Medulla oblongata (tissue), 1 donor: ENCODE measurements around the gene RBM20.
"Not testable (repeated sequence)": the region's sequence is repeated elsewhere in the genome, so short reads cannot be mapped to it uniquely, and the experiment has no call there.

Experiments
- DNase-seq: peaks from one replicate; pipeline ENCODE4 v3.0.0-alpha.2; 2015; ENCODE audit errors: extremely low spot score

RBM20 gene

DNA sequence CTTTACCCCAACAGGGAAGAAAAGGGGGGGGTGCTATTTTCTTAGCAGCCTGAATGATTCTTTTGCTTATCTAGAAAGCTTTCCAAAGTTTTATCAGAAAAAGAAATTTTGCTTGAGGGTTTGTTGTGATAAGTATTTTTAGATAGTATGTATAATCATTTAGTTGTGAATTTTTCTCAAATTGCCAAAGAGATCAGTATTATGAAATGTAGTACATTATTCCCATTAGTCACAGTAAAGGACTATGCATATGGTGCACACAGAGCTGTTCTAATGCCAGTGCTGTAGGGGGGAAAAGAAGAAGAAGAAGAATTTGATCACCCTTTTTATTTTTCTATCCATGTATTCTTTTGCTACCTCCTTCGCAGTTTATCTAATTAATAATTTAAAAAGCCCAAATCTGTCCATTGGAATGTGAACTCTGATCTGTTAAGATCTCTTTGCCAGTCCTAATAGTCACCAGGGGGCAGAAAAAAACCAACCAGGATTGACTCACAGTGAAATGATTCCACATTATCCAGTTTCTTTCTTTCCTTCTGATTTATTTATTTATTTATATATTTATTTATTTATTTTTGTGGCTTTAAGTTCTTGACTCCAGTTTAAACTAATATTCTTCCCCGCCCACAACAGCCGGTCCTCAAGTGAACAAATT is 4.7 kb downstream of the RBM20 start:
- DNase-seq, result no peak

DNA sequence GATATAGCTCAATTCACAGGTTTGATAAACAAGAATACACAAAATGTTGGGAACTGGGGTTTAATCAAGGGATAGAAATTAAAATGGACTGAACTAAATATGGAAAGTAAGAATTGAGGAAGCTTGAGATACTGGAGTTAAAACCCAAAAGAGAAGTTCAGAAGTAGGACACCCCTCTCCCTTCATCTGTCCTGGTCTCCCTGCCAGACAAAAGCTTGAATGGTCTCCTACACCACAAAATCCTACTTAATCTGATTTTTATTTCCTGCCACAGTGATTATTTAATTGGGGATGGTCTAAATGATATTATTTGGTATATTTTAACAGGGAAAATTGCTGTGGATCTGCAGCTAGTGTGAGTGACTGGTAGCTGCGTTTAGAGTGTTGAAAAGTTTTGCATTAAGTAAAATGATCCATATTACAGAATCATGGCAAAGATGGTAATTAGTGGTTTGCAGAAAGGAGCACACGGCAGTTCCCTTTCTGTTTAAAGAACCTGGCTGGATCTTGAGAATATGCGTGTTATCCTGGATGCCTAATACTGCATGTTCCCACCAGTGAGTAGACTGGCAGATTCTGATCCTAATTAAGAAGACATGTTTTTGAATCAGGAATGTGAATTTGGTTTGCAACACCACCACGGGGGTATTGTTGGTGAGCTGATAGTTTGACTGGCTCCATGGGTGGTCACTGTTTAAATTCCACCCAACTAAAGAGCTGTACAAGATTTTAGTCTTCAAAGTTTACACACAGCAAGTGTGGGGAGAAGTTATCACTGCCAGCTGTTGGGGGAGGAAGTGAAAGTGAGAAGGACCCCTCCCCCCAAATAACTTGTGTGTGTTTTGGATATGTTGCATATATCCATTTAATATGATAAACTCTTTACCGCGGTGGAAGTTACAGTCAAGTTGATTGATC is 5.5 kb downstream of the RBM20 start:
- no peak for DNase-seq

DNA sequence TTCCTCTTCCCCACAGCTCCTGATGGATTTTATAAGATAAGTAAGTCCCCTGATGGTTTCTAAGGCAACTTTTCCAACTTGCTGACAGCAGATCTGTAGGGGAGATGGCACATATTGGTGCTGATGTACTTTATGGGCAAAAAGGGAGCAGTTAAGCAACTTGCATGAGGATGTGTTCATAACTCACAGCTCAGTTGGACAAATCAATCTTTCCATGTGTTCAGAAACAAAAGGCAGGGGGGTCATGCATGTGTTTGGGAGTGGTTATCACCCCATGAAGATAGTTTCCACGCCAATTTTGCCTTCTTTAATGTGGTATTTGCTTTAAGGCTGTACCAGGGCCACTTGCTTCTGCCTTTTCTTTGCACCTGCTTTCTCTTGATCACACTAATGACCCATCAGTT is 6.1 kb downstream of the RBM20 start:
- DNase-seq, result no peak

DNA sequence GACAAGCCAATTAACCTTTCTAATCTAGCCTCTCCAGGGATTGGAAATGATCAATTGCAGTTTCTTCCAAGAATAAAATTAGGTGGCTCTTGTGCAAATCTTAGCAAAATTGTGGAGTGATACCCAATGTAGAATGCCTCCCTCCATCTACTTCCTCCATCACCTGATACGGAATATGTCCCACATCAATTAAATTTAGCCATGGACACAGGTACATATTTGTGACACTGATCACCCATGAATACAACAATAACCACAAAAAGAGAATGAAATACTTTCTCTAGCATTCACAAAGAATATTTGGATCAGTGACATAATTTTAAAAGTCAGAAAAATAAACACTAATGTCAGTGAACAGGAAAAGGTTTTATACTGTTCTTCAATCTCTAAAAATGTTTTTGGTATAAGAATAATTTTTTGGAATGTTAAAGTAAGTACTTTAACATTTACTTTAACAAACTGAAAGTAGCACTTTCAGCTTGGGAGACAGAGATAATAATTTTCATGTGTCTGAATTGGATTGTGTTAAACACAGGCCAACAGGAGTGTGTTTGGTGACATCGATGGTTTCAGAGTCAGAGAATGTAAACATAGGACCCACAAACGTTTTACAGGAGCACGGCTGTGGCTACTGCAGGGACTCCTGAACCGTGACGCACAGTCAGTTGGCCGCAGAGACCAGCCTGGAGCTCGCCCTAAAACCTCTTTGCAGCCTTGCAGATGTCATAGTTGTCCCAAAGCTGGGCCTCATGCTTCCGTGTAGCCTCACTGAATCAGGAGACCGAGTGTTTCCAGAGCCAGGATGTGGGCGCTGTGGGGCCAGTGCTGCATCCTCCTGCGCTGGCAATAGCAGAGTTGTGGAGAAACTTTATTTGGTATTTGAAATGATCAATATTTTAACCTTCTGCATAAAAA is 7.2 kb downstream of the RBM20 start:
- no peak for DNase-seq

DNA sequence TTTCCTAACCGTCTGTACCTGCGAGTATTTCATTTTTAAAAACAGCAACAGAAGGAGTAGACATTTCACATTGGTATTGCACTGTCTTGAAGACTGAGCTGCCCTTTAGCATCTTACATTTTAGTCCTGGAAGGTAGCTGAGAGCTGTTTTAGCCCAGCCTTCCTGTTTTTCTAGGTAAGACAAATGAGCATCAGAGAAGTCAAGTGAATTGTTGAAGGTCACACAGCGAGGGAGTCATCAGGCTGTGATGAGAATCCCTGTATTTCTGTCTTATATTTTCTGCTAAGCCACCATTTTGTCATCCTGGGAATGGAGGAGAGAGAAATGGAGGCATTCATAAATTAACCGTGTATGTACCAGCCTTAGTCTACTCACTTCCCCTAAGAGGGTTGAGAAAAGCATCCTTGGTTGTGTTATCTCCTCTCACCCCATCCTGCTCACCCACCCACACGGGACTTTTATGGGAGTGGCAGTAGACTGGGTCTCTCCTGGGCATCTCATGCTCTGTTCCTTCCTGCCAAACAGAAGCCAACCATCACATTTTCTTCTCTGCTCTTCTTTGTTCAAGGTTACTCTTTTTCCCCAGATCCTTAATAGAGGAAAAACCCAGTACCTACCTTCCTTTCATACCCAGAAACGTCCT is 8.5 kb downstream of the RBM20 start:
- no peak for DNase-seq

DNA sequence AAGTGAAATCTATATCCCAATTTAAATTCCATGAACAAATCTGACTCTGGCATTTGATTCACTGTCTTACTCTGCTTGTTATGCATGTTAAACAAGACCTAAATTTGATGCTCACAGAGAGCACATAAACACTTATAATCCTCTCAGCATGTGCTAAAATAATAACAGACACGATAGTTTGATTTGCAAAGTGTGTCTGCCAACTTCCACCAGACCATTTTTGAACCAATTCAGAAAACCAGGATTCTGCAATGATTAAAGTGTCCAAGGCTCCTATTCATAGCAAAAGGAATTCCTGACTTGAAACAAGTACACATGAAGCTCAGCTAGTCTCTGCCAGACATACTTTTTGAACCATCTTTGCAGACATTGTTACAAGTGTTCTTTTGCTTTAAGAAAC is 11.2 kb downstream of the RBM20 start:
- DNase-seq, result no peak

DNA sequence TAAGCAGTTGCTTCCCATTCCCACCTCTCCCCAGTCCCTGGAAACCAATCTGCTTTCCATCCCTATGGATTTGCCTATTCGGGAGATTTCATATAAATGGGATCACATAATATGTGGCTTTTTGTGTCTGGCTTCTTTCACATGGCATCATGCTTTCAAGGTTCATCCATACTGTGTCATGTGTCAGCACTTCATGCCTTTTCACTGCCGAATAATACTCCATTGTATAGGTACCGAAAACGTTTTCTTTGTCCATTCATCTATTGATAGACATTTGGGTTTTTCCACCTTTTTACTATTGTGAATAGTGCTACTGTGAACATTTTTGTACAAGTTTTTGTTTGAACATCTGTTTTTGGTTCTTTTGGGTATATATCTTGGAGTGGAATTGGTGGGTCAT is 12.5 kb downstream of the RBM20 start:
- DNase-seq, result no peak

DNA sequence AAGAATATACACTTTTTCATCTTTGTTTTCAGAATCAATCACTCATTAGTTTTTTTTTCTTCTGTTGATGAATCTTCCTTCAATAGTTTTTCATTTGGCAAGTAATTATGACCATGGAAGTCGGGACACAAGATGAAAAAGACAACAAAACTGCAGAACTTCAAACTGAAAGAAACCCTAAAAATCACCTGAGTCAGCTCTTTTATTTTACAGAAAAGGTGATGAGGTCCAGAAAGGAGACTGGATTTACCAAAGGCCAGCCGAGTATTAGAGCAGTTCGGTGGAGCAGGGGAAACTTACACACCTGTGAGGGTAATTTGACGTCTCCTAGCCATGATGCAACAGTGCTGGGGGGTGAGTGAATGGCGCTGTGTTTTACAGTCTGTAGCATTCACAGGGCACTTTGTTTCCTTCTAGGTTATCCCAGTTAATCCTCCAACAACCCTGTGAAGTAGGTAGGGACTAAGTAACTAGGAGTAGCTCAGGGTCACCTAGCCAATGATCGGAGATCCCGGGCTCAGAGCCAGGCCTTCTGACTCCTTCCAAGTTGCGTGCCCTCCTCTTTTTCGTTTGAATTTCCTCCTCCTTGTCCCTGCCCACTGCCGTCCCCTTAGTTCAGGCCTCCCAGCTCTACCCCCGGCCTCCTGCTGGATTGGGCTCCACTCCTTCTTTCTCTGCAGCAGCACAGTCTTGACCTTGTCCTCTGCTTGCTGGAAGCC is 14.0 kb downstream of the RBM20 start:
- no peak for DNase-seq

DNA sequence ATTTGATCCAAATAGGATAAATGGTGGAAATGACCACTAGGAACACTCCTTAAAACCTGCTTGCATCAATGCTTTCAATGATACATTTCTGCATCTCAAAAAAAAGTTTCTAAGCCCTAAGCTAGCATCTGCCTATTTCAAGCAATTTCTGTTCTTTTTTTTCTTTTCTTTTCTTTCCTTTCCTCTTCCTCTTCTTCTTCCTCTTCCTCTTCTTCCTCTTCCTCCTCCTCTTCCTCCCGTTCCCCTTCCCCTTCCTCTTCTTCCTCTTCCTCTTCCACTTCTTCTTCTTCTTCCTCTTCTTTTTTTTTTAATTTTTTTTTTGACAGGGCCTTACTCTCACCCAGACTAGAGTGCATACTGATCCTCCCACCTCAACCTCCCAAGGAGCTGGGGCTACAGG is 15.4 kb downstream of the RBM20 start:
- DNase-seq, result no peak

DNA sequence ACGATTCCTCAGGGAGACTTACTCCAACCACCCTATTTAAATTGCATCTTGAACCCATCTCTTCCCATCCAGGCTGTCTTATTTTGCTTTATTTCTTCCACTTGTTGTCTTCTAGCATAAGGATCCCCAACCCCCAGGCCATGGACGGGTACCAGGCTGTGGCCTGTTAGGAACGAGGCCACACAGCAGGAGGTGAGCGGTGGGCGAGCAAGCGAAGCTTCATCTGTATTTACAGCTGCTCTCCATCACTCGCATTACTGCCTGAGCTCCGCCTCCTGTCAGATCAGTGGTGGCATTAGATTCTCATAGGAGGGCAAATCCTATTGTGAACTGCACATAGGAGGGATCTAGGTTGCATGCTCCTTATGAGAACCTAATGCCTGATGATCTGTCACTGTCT is 16.2 kb downstream of the RBM20 start:
- DNase-seq, result not testable (repeated sequence)

DNA sequence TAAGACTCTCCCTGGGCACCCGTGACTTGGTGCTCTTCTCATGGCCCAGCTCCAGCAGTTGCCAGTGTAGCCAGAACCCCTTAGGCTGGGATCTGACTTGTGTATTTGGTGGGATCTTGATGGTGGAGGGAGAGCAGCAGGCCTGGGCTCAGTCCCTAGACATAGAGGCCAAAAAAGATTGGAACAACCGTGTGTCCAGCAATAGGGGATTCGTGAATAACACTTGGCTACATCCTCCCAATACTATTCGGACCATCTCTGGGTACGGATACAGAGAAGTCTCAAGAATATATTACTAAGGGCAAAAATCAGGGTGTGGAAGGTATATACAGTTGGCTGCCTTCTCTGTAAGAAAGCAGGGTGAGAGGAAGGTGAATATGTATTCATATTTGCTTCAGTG is 17.2 kb downstream of the RBM20 start:
- no peak for DNase-seq

DNA sequence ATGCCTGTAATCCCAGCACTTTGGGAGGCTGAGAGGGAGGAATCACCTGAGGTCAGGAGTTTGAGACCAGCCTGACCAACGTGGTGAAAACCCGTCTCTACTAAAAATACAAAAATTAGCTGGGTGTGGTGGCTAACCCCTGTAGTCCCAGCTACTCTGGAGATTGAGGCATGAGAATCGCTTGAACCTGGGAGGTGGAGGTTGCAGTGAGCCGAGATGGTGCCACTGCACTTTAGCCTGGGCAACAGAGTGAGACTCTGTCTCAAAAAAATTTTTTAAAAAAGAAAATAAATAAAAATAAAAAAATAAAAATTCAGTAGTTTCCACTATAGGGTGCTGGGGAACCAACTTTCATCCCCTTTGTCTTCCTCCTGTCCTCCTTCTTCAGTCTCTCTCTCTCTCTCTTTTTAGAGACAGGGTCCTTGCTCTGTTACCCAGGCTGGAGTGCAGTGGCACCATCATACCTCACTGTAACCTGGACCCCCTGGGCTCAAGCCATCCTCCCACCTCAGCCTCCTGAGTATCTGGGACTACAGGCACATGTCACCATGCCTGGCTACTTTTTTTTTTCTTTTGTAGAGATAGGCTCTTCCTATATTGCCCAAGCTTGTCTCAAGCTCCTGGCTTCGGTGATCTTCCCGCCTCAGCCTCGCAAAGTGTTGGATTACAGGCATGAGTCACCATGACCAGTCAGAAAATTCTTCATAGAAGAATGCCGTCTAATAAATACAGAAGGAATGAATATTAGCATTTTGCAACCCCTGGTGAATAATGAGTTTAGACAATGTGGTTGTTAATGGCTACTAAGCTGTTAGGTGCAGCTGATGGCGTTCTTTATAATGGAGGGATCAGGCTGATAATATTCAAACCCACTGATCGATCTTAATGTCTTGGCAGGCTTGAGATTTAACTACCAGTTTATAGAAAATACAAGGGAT is 20.6 kb downstream of the RBM20 start:
- no peak for DNase-seq

DNA sequence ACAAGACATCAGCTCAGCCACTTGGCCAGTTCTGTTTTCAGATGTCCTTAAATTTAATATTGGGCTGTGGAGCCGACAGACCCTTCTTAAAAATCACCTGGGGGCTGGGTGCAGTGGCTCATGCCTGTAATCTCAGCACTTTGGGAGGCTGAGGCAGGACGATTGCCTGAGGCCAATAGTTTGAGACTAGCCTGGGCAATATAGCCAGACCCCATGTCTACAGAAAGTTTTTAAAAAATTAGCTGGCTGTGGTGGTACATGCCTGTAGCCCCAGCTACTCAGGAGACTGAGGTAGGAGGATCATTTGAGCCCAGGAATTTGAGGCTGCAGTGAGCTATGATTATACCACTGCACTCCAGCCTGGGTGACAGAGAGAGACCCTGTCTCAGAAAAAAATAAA is 22.1 kb downstream of the RBM20 start:
- not testable (repeated sequence) for DNase-seq

DNA sequence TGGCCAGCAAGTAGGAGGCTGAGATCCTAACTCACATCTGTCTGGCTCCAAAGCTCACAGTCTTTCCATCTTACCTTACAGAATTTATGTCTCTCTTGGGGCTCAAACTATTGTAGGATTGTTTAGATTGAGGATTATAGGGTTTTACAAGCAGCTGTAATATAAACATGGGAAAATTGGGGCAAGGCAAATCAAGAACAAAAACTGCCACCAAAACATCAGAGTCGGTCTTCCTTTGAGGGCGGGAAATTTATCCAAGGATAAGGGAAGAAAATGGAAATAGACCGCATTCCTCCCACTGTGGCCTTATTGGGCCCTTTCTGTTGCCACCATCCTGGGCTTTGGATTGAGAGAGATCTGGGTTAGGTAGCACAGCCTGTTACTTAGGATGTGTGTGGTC is 22.5 kb downstream of the RBM20 start:
- no peak for DNase-seq

DNA sequence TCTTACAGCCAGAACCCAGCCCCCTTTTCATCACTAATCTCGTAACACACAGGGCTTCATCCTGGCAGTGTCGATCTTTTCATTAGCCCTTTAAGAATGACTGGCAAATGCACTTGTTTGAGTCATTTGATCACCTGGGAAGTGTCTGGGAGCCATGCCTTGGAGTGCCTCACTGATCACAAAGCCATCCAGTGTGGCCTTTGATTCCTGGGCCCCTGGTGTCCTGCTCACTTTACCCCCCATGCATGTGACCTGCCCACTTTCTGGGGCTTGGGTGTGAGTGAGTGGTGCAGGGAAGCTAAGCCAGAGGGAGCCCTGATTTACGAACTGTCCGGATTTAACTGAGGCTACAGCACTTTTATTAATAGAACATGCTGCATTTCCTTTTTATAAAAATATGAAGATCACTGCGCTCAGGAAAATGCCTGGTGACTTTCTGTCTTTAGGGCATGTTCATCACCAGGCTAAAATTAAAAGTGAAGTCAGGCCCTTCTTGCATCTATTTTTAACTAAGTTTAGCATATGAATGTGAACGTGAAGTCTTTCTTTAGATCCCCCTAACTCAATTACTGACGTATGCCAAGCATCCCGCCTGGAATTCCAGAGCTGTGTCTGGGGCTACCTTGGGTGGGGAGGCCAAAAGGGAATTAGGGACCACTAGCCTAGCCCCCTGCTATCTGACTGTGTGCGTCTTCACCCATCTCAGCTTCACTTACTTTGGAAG is 23.6 kb downstream of the RBM20 start:
- DNase-seq, result no peak

DNA sequence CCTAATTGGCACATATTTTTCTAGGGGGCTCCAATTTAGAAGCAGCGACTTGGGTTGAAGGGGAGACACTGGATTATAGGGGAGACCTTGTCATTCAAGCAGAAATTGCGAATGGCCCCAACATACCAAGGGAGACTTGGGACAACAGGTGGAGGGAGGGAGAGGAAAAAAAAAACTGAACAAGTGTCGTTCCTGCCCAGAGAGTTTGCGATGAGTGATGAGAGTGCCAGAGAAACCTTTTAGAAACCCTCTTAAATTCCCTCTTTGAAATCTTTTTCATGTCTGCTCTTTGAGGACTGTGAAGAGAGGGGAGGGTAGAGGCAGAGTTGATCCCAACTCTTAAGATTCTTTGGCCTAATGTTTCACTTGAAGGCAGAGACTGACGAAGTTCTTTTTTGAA is 24.3 kb downstream of the RBM20 start:
- DNase-seq, result no peak

DNA sequence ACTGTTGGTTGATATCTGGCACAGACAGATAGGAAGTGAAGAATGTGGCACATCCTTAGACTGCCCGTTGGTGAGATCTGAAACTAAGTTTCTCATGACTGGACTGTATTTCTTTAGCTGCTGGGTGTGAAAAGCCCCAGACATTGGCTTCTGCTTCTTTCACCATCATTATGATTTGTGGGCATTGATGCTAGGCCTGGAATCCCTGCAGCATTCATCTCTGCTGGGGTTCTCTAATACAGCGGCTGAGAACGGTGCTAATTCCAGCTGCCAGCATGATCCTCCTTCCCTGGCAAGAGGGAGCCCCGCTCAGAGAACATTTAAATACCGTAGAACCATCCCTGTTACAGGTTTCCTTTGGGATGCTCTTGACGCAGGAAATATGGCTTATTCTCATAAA is 26.2 kb downstream of the RBM20 start:
- no peak for DNase-seq

DNA sequence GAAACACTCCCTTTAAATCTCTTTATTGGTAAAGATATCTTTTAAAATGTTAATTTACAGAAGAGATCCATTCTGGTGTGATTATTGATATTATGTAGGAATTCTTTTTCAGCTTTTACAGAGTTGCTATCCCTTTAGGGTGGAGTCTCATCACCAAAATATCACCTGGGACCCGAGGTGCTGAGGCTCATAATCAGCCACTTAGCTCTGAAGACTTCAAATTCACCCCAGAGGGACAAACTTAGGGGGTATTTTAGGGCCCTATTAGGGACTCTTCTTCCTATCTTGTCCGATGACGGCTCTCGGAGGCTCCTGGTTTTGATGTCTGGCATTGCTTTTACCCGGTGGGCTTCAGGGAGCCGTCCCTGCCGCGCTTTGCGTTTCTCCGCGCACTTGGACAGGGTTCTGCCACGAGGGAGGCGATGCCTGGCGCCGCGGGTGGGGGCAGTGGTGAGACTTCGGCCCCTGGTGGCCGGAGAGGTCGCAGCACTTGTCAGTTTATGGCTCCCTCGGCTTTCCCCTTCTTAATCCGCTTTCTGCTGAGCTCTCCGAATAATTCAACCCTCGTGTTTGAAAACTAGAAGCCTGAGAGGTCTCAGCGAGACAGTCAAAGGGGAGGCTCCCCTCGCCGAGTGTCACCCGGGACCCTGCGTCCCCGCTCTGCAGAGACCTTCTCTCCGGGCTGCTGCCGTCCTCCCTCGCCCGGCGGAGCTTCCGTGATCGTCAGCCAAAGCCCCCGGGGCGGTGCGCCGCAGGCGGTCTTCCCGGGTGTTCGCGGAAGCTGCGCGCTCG is 27.8 kb downstream of the RBM20 start:
- DNase-seq, result peak; percentile 80

DNA sequence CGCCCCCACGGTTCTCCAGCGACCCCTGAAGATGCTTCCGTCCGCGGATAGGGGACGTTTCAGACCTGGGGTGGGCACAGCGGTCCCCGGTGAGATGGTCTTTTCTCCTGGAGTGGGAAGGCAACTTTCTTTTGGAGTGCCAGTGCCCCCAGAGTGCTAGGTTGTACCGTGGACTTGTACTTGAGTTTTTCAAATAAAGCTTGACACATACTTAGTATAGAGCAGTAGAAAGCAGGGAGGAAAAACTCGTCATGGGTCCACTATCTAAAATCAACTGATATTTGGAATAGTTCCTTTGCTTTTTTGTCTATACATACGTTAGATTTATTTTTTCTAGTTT is 28.4 kb downstream of the RBM20 start:
- no peak for DNase-seq
